ENCODE results near the gene DNPH1.
A peak's percentile ranks its signal among the peaks of the same experiment; 100 is the strongest.

The DNPH1 gene

GRCh38 chr6:43263314-43264178, 34.3 kb upstream of the DNPH1 start:
- peak; percentile 85 for DNase-seq

- no peak for DNase-seq
These were observed 33.6 kb upstream of the DNPH1 start for GRCh38 chr6:43262780-43263313.

DNA sequence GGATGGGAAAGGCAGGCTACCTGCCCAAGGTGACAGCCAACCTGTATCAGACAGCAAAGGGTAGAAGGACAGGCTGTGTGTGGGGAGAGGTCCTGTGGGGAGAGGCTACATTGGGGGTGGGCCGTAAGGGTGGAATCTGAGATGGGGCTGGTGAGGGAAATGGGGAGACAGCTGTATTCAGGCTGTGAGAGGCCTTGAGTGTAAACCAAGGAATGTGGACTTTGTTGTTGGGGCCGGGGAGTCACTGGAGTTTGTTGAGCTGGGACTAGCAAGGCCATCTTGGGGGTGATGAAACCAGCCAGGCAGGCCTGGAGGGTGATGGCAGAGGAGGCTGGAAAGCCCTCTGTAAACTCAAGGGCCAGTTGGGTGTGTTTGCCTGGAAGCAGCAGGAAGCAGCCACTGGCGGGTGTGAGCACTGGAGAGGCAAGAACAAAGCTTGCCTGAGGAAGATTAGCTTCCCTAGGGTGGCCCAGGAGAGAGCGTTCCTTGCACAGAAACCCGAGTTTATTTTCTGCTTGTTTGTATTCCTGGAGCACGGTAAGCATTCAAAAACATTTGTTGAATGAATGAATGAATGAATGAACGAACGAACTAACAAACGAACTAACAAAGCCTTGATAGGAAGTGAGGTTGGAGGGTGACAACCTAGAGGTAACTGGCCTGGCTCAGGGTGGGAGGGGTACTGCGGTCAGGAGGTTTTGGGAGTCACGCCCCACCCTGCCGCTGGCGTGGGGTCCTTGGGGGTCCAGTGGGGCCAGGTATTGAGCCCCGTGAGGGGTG, 32.9 kb upstream of the DNPH1 start:
- no peak for DNase-seq

DNA sequence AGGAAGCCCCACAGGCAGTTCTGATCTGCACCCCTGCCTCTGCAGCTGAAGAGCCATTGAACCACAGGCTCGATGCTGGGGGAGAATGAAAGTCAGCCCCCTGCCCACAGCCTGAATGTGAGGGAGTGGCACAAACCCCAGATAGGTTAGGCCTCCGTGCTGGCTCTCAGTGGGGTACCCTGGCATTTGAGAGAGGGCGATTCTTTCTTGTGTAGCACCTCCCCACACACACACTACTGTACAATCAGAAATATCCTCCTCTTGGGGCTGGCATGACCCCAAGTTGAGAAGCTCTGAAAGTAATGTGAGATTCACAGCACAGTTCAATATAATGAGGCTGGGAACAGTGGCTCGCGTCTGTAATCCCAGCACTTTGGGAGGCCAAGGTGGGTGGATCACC, 31.9 kb upstream of the DNPH1 start:
- DNase-seq, result no peak

DNA sequence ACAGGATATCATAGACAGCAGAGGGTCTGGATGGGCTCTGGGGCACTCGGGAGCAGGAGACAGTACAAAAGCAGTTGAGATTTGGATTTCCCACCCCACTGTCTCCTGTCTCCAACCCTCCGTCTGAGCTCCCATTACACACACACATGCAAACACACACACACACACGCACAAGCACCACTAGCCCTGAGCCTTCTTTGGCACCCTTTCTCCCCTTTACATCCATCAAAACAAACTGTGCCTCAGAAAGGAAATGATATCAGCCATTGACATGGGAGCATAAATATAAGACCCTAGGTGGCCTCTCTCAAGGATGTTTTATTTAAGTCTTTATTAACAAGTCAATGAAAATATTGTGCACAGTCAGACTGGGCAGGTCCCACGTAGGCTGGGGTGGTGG, 31.5 kb upstream of the DNPH1 start:
- DNase-seq, result no peak

- DNase-seq, result no peak
These were observed 29.8 kb upstream of the DNPH1 start for GRCh38 chr6:43258807-43259686.

- no peak for DNase-seq
These were observed 28.9 kb upstream of the DNPH1 start for GRCh38 chr6:43258180-43258579.

- DNase-seq, result no peak
These were observed 28.3 kb upstream of the DNPH1 start for GRCh38 chr6:43257367-43258145.

GRCh38 chr6:43256670-43257366, 27.5 kb upstream of the DNPH1 start:
- no peak for DNase-seq

- no peak for DNase-seq
These were observed 26.2 kb upstream of the DNPH1 start for GRCh38 chr6:43255408-43256054.

- no peak for DNase-seq
These were observed 25.6 kb upstream of the DNPH1 start for GRCh38 chr6:43254846-43255245.

DNA sequence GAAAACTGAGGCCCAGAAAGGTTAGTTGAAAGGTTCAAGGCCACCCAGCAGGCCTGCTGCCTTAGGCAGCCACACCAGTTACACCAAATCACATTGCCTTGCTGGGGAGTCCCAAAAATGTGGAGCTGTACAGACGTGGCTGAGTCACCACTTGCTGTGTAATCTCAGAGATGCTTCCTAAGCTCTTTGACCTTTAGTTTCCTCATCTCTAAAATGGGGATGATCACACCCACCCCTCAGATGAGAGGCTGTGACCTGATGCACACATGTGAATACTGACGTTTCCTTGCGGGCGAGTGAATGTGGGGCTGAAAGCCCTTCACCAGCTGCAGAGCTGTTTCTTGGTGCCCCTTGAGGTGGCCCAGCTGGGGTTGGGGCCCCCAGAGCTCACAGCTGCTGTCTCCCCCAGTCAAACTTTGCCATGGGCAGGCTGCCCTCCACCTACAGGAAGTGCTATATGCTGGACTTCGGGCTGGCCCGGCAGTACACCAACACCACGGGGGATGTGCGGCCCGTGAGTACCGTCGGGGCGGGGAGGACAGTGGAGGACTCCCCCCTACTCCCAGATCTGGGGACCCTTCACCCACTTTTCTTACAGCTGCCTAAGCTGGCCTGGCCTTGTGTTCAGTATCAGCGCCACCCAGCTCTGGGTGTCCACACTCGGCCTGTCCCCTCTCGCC, 25.0 kb upstream of the DNPH1 start:
- no peak for DNase-seq

GRCh38 chr6:43253401-43253800, 24.1 kb upstream of the DNPH1 start:
- DNase-seq, result no peak

DNA sequence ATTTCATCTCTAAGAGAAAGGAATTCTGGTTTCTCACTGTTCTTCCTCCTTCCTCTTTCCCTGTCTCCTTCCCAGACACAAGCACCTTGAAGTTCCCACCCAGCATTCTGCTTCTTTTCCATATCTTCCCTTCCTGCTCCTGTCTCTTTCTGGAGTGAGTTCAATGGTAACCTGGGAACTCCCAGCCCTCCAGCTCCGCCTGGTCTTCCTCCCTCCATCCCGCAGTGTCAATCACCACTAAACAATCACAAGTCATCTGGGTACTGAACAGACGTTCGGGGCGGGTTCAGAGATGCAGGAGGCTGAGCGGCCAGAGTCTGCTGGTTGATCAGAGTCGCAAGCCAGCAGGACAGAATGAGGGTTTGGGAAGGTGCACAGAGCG, 21.7 kb upstream of the DNPH1 start:
- no peak for DNase-seq

- no peak for DNase-seq
These were observed 19.5 kb upstream of the DNPH1 start for GRCh38 chr6:43248791-43249190.

- no peak for DNase-seq
These were observed 18.8 kb upstream of the DNPH1 start for GRCh38 chr6:43248101-43248500.

DNA sequence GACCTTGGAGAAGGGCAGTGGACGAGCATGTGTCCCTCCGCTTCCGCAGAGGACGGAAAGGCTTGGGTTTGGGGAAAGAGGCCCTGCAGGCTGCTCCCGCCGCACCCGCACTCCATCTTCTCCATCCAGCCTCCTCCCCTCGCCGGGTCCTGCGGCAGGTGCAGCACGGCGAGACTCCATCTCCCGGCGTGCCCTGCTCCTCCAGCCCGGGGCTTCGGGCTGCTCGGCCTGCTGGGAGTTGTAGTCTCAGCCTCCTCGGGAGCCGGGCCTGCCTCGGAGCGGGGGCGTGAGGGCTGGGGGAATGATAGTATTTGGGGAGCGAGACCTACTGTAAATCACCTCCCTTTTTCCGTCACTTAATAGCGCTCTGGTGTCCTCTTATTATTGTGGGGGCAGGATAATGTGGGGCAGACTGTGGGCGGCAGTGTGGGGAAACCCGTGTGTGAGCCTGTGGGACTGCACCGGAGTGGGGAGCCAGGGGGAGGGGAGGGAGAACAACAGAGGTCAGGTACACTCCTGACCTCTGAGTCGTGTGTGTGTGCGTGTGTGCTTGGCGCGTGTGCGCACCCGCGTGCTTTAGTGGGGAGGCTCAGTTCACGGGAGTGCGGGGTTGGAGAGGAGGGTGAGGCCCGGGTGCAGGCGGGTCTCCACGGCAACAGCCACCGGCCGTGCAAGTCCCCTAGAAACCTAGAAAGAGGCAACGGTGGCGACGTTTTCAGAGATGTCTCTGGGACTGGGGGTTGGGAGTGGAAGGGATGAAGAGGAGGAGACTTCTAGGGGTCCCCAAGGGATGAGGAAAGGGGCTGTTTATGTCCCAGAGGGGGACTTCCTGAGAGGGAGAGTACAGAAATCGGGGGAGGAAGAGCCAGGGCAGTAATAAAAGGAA, 18.1 kb upstream of the DNPH1 start:
- peak; percentile 88 for DNase-seq

DNA sequence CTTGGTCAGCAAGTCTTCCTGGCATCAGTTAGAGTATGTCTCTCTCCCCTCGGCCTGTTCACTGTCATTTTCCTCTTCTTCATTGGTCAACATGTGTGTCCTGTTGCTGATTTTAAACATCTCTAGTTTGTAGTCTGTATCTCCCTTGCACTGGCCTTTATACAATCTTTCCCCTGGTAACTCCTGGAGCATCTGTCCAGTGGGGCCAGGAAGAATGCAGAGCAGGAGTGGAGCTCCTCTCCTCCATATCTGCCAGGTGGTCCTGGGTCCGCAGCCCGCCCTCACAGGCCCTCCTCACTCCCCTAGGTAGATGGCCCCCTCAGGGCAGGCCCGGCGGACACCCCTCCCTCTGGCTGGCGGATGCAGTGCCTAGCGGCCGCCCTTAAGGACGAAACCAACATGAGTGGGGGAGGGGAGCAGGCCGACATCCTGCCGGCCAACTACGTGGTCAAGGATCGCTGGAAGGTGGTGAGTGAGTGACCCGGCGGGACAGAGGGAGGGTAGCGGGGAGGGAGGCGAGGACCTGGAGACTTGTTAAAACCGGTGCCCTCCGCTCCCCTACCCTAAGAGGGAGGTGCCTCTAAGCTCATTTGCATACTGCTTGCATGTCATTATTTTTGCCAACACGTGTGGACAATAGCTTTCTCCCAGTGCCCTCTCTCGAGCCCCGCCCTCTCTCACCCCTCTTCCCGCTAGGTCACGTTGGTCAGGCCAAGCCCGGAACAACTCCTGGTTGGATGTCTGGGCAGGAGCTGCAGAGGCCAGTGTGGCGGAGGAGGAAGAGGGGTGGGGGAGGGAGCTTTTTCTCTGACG, 17.2 kb upstream of the DNPH1 start:
- DNase-seq, result no peak
